Heart left ventricle (tissue), 16 donors: ENCODE data around the gene STK24. TPM values are rescaled to one million over a fixed set of nuclear protein-coding genes. Genes with fewer than 3 reads are reported as not detected.

Experiments used
- ATAC-seq, 4 donors: fragments of 200-7000 bp; cut with Tn5 transposase; one replicate each; pipeline ENCODE4 v1.9.1; 2020 to 2022; ENCODE audit warnings: moderate library complexity in 4 of 4, mild to moderate bottlenecking in 3 of 4, moderate number of reproducible peaks in 1 of 4
- DNase-seq, 5 donors: peaks; one replicate each; pipeline ENCODE4 v3.0.0-alpha.2; 2020
- H3K27ac ChIP-seq, 12 donors: fragments of 200-600 bp; sonication (generic) in 4 of 12; one replicate each; pipeline versions ENCODE4 v1.5.0 to v1.8.0; 2016 to 2022; ENCODE audit warnings: mild to moderate bottlenecking in 2 of 12
- H3K27me3 ChIP-seq, 9 donors: fragments of 200-600 bp; sonication (generic) in 2 of 9; one replicate each; pipeline versions ENCODE4 v1.5.1 to v1.8.0; 2016 to 2022; ENCODE audit warnings: mild to moderate bottlenecking in 3 of 9
- H3K36me3 ChIP-seq, 9 donors: fragments of 200-600 bp; sonication (generic) in 2 of 9; one replicate each; pipeline versions ENCODE4 v1.5.0 to v1.8.0; 2018 to 2022; ENCODE audit warnings: mild to moderate bottlenecking in 2 of 9
- H3K4me1 ChIP-seq, 12 donors: fragments of 200-600 bp; sonication (generic) in 4 of 12; one replicate each; pipeline versions ENCODE4 v1.5.0 to v1.8.0; 2016 to 2022; ENCODE audit warnings: mild to moderate bottlenecking in 3 of 12
- H3K4me3 ChIP-seq, 12 donors: fragments of 200-600 bp; sonication (generic) in 4 of 12; one replicate each; pipeline versions ENCODE4 v1.5.0 to v1.8.0; 2017 to 2022; ENCODE audit warnings: mild to moderate bottlenecking in 9 of 12, moderate library complexity in 4 of 12
- H3K9me3 ChIP-seq, 12 donors: fragments of 200-600 bp; sonication (generic) in 4 of 12; one replicate each; pipeline versions ENCODE4 v1.5.0 to v1.8.0; 2016 to 2022; ENCODE audit warnings: mild to moderate bottlenecking in 1 of 12
- POLR2A ChIP-seq, 2 donors: fragments of 450-650 bp; IDR thresholded peaks; one replicate each; pipeline ENCODE4 v1.6.1; 2017; ENCODE audit warnings: antibody characterized with exemption in 2 of 2, mild to moderate bottlenecking in 2 of 2, moderate library complexity in 2 of 2
- WGBS, 4 donors: extraction: QIAGEN DNeasy Blood & Tissue Kit in 2 of 4; methylation state at CpG; one replicate each; pipeline versions ENCODE4 v1.1.5 to v1.1.7; 2013 to 2018; 5-methylcytosine and 5-hydroxymethylcytosine counted together
- intact Hi-C, 10 donors: fragments of 100-400 bp; cut with DNase I; formaldehyde crosslinking; loops; one replicate each; pipeline versions ENCODE4 v1.11.1 to v1.14.2; 2022
- polyA plus RNA-seq, 2 donors: library from polyadenylated mRNA; stranded (reverse); fragments of 200-250 nt; gene quantifications; one replicate each; pipeline ENCODE4 v1.2.3, GENCODE V29; 2013
- total RNA-seq, 9 donors: library from RNA; depleted of rRNA in 2 of 9; stranded (reverse); fragments of >200 nt in 2 of 9; fragmentation: NEBNext Ultra II Directional in 3 of 9; extraction: Animal tissue kit (Norgen Biotek cat#: 25700) in 3 of 9; gene quantifications; one replicate each; pipeline versions ENCODE4 v1.1.0 to v1.2.4, GENCODE V29; 2016 to 2023
- TF ChIP-seq, protein P1 (sequence below), 12 donors: fragments of 200-600 bp; sonication (generic) in 4 of 12; IDR thresholded peaks; one replicate each; pipeline versions ENCODE4 v1.5.0 to v1.8.0; 2018 to 2022; ENCODE audit warnings: antibody characterized with exemption in 12 of 12, mild to moderate bottlenecking in 5 of 12
- donor health status: ischemic (EF 13 %, LVEDD 7.1; RV severe dilation, severe dysfunction).
- donor health status: healthy with polysubstance abuse.
- donor health status: DM: no; HTN: yes; CAD: no.
- donor health status: DM: no; HTN: no; CAD: no.
- donor health status: ischemic (EF 25% LVEDD 6.9; RV normal size, moderate dysfunction).
- donor health status: ischemic (EF 25% LVEDD 5.7; RV mildly dilated, moderate dysfunction).
- donor health status: healthy.
- donor health status: DM: yes; HTN: yes; CAD: no.
- donor health status: ischemic (EF 35%, LVEDD 5.7; RV mildly dilated, moderate dysfunction).
- donor health status: nonischemic (EF 11% LVEDD 7.7; RV severe dilation, severe dysfunction).
- donor health status: DM: yes; HTN: yes; CAD: no.
- donor health status: PGD.
- donor health status: ischemic (EF 29% LVEDD 5.4; RV normal size, mild dysfunction).
- donor health status: nonischemic (EF 23%, LVEDD 6.1; RV moderate dilation, normal function).

The STK24 gene
- total and polyA plus RNA-seq, 11 donors, result 26.6 to 82.6 (median 59.6) TPM

DNA sequence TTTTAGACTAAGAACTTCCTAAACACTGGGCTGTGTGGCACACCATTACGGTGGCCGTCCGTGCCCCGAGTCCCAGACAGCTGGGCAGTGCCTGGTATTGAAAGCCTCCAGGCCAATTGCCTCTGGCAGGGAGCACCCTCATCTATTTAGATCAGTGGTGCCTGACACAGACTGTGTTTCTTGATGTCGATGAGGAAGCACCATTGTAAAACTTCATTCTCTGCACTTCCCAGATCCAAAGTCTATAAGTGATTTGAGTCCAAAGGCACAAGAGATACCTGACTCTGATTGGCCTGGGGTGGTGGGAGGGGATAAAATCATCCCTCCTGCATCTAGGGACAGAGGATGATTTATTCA lies 8.5 kb upstream of the STK24 start:
- H3K4me3 ChIP-seq, result no peak overlapping the region
- no peaks in the 10 kb centered on the region for H3K27me3 ChIP-seq
- no peaks in the 10 kb centered on the region for H3K36me3 ChIP-seq
- no peak for DNase-seq
- intact Hi-C loops, result loop anchor here in 2 of 10 donors (5.0 to 10.0 kb wide), 2 partner anchors 67 to 141 kb away; no protein-coding TSS in a partner anchor
- H3K27ac ChIP-seq, result no peak overlapping the region
- 78 to 85% (median 83%) methylated on average over 5 of the region's 5 CpGs for WGBS, 4 donors
- peaks cover 0 to 19% (median 7%) of the 10 kb centered on the region in 12 donors for H3K4me1 ChIP-seq
- H3K9me3 ChIP-seq, result no peaks in the 10 kb centered on the region
- TF ChIP-seq, protein P1, sequence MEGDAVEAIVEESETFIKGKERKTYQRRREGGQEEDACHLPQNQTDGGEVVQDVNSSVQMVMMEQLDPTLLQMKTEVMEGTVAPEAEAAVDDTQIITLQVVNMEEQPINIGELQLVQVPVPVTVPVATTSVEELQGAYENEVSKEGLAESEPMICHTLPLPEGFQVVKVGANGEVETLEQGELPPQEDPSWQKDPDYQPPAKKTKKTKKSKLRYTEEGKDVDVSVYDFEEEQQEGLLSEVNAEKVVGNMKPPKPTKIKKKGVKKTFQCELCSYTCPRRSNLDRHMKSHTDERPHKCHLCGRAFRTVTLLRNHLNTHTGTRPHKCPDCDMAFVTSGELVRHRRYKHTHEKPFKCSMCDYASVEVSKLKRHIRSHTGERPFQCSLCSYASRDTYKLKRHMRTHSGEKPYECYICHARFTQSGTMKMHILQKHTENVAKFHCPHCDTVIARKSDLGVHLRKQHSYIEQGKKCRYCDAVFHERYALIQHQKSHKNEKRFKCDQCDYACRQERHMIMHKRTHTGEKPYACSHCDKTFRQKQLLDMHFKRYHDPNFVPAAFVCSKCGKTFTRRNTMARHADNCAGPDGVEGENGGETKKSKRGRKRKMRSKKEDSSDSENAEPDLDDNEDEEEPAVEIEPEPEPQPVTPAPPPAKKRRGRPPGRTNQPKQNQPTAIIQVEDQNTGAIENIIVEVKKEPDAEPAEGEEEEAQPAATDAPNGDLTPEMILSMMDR (IDR thresholded peaks at IDR 0.05), result no peak
- TF ChIP-seq POLR2A (IDR thresholded peaks at IDR 0.05), result no peak
- ATAC-seq, result peak in 1 of 4 donors; percentile 50

DNA sequence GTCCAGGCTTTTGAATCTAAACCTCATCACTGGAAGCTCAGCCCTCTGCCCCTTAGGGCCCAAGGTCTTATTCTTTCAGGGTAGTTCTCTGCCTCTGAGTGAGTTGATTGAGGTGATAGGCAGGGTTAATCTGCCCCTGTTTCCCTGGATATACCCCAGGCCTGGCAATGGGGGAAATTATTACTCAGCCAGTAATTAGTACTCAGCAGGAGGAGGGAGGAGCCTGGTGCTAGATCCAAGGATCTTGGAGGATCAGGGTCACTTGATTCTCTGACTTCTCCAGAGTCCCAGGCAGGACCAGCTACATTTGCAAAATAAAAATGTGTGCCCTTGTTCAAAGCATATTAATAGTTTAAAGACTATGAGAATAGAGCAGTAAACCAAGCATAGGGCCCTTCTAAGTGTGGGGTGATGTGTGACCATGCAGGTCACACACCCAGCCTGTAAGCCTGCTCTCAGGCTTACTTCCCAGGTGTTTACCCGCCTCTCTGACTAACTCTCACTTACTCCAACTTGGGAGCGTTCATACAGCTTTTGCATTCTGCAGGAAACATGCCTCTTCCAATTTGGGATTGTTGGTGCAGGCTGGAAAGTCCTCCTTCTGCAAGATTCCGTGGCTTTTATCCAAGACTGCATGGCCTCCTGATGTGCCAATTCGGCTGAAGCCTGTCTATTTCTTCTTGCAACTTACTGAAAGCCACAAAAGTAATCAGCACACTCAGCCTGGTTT lies 7.9 kb upstream of the STK24 start:
- H3K4me3 ChIP-seq, result no peak overlapping the region
- peaks cover 0 to 19% (median 7%) of the 10 kb centered on the region in 12 donors for H3K4me1 ChIP-seq
- H3K27ac ChIP-seq, result no peak overlapping the region
- H3K36me3 ChIP-seq, result no peaks in the 10 kb centered on the region
- no peaks in the 10 kb centered on the region for H3K9me3 ChIP-seq
- intact Hi-C loops, result loop anchor here in 5 of 10 donors (5.0 to 10.0 kb wide), 4 partner anchors 62 to 140 kb away; no protein-coding TSS in a partner anchor
- H3K27me3 ChIP-seq, result no peaks in the 10 kb centered on the region
- ATAC-seq (no peak), DNase-seq (no peak)
- WGBS, 4 donors, result 56 to 67% (median 60%) methylated on average over 4 of the region's 4 CpGs
- TF ChIP-seq, protein P1 (IDR thresholded peaks at IDR 0.05), result no peak
- TF ChIP-seq POLR2A (IDR thresholded peaks at IDR 0.05), result no peak

DNA sequence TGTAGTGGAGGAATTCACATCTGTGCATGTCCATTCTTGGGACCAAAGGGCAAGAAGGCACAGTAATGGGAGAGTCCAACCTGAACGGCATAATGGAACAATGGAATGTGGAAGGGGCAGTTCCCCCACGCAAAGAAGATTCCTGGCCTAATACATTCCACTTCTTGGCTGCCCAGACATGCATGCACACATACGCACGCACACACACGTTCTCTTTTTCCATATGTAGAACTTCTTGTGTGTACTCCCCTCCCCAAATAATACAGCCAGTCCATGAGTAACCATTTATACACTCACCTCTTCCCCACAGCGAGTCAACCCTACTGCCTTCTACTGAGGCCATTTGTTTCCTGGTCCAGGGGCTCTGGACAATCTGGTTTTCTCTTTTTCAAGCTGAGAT lies 6.0 kb upstream of the STK24 start:
- H3K4me3 ChIP-seq, result no peak overlapping the region
- ATAC-seq, result no peak
- intact Hi-C loops, result loop anchor here in 4 of 10 donors (5.0 to 10.0 kb wide), 3 partner anchors 64 to 138 kb away; no protein-coding TSS in a partner anchor
- TF ChIP-seq, protein P1 (IDR thresholded peaks at IDR 0.05), result no peak
- no peak for TF ChIP-seq POLR2A (IDR thresholded peaks at IDR 0.05)
- no peaks in the 10 kb centered on the region for H3K36me3 ChIP-seq
- peaks cover 0 to 26% (median 12%) of the 10 kb centered on the region in 12 donors for H3K4me1 ChIP-seq
- 89 to 96% (median 94%) methylated on average over 6 of the region's 6 CpGs for WGBS, 4 donors
- no peak overlapping the region for H3K27ac ChIP-seq
- H3K9me3 ChIP-seq, result no peaks in the 10 kb centered on the region
- no peaks in the 10 kb centered on the region for H3K27me3 ChIP-seq
- no peak for DNase-seq

DNA sequence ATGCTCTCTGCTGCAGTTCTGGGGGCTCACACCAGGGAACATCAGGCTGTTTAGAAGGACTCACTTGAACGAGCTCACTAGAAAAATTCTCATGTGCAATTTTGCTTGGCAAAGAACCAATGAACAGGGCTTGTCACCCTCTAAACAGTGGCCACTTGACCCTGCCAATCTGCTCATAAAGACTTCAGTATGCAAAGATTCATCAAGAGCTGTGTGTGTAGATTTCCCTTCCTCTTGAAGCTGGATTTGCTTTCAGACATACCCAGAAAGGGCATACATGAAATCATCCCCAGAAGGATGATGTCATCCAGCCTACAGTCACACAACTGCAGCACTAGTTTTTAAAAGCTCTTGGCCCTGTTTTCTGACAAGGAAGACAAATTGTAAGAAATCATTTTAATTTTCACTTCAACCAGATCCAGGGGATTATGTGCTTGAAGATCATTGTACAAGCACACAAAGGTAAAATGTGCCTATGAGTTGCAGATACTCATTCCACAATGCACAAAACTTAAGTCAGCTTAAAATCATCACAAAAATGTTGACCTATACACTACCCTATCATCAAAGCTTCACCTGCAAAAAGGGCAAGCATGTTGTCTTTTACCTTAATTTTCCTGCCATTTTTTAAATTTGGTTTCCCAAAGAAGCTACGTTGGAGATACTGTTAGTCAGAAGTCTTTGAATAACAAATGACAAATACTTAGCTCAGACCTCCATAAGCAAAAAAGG lies 5.2 kb upstream of the STK24 start:
- intact Hi-C loops, result loop anchor here in 4 of 10 donors (5.0 to 10.0 kb wide), 3 partner anchors 65 to 137 kb away; no protein-coding TSS in a partner anchor
- Histone ChIP-seq H3K27ac (no peak overlapping the region), H3K4me3 (no peak overlapping the region), H3K27me3 (no peaks in the 10 kb centered on the region), H3K9me3 (no peaks in the 10 kb centered on the region), H3K36me3 (no peaks in the 10 kb centered on the region), H3K4me1 (peaks cover 0 to 30% (median 15%) of the 10 kb centered on the region in 12 donors)
- 41 to 57% (median 50%) methylated on average over 2 of the region's 2 CpGs for WGBS, 4 donors
- DNase-seq (no peak), ATAC-seq (no peak)
- TF ChIP-seq, protein P1 (IDR thresholded peaks at IDR 0.05), result no peak
- TF ChIP-seq POLR2A (IDR thresholded peaks at IDR 0.05), result no peak
